WI38 (cell line): ENCODE results near the gene KCNQ1OT1.

Experiments used
- H3K4me3 ChIP-seq: 2 replicates; pipeline ENCODE4 v1.5.1; 2011; ENCODE audit warnings: low read depth, mild to moderate bottlenecking, control low read depth, low read length
- CTCF ChIP-seq: IDR thresholded peaks from 2 replicates; pipeline ENCODE4 v1.5.1; 2012; ENCODE audit warnings: low read depth, mild to moderate bottlenecking, control low read depth, low read length

Gene KCNQ1OT1

GRCh38 chr11:2561696-2562581, 137.9 kb downstream of the KCNQ1OT1 start:
- no peak overlapping the region for H3K4me3 ChIP-seq
- no peak for TF ChIP-seq CTCF

GRCh38 chr11:2559527-2560311, 140.1 kb downstream of the KCNQ1OT1 start:
- no peak overlapping the region for H3K4me3 ChIP-seq
- no peak for TF ChIP-seq CTCF

GRCh38 chr11:2558861-2559526, 140.8 kb downstream of the KCNQ1OT1 start:
- no peak overlapping the region for H3K4me3 ChIP-seq
- no peak for TF ChIP-seq CTCF

GRCh38 chr11:2558397-2558796, 141.4 kb downstream of the KCNQ1OT1 start:
- H3K4me3 ChIP-seq = no peak overlapping the region
- TF ChIP-seq CTCF = no peak
